ENCODE measurements around the gene CR1L. TPM values are rescaled to one million over a fixed set of nuclear protein-coding genes. Genes with fewer than 3 reads are reported as not detected.
"Not testable (repeated sequence)": the region's sequence is repeated elsewhere in the genome, so short reads cannot be mapped to it uniquely, and the experiment has no call there.

CR1L gene
- total RNA-seq, 1 experiment from 2014 or later: 0.69 TPM

DNA sequence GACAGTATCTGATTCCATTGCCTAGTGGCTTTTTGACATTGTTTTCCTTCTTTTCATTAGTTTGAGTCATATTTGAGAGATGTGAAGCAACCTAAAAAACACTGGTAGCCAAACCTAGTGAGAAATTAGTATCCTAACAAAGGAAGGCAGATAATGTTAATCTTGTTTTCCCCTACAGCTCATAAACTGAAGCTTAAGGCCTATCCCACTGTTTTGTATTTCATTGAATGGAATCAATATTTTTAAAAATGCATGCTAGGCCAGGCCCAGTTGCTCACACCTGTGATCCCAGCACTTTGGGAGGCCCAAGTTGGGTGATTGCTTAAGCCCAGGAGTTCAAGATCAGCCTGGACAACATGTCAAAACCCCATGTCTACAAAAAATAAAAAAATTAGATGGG, 1.2 kb downstream of the CR1L start:
- DNase-seq (ENCODE audit: low read depth): no peak

DNA sequence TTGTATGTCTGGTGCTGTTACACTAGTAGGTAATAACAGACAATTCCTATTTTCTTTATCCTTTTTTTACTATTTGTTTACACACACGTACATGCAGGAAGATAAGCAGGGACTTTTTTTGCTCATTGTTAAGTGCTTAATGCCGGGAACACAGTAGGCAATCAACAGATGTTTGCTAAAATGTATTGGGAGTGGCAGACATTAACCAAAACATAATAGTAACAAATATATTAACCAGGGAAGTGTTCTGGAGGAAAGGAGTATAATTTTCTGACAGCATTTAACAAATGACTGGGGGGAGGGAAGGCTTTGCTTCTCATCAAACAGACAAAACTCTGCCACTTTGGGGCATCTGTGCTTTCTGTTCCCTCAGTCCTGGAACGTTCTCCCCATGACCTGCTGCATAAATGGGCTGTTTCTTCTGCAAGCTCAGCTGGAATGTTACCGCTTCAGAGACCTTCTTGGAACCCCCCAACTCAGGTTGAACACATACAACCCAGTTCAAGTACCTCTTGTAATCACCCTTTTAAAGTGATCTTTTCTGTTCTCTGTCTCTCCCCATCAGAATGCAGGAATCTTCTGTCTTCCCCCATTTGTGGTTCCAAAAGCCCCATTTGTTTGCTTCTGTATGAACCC, 2.1 kb downstream of the CR1L start:
- no peak for DNase-seq (ENCODE audit: low read depth)

DNA sequence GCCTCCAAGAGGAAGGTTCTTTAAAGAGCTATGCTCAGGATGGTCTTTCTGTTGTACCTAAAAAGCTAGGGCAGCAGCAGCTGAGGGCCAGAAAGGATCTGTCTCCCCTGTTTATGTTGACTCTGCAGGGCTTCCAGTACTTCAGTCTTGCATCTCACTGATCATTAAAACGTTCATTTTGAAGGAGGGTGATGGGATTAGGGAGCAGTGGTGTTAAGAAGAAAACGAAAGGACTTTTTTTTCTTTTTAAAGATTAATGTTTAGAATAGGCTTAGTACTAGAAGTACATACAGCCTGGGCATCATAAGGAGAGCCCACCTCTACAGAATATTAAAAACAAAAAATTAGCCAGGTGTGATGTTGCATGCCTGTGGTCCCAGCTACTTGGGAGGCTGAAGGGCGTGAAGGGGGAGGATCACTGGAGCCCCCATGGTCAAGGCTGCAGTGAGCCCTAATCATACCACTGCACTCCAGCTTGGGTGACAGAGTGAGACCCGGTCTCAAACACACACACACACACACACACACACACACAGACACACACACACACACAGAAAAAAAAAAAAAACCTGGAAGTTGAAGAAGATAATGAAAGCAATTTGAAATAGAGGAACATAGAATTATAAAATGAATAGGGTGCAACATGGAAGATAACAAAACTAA, 2.9 kb downstream of the CR1L start:
- DNase-seq (ENCODE audit: low read depth): no peak

DNA sequence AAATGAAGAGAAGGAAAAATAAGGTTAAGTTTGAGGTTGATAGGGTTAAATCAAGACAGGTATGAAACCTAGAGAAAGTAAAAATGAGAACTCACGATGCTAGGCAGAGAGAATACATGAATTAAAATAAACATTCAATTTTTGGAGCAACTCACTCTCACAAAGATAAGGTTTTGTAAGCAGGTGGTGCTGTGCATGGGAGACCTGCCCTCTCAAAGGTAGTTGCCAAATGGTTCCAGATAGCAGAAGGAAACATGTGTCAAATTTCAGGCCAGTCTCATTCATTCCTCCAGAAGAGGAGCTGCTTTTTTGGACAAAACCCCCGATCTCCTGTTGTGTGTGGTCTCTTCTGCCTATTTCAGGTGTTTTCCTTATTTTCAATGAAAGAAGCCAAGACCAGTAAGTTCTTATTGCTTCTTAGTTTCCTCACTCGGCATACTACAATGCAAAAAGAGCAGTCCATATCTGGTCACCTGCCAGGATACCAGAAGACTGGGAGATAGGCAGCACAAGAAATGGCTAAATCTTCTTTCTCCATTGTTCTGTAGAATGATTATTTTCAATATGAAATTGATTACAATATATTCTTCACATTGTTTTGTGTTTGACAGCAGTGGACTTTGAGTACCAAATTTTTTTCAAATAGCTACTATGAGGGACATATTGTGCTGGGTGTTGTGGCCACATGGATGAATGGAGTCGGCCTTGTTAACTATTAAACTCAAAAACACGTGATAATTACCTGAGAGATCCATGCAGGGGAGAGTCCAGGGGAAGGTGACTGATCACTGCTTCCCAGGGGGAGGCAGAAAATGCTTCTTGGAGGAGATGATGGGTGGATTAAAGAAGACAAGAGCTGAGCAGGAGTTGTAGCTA, 3.6 kb downstream of the CR1L start:
- DNase-seq (ENCODE audit: low read depth): no peak

DNA sequence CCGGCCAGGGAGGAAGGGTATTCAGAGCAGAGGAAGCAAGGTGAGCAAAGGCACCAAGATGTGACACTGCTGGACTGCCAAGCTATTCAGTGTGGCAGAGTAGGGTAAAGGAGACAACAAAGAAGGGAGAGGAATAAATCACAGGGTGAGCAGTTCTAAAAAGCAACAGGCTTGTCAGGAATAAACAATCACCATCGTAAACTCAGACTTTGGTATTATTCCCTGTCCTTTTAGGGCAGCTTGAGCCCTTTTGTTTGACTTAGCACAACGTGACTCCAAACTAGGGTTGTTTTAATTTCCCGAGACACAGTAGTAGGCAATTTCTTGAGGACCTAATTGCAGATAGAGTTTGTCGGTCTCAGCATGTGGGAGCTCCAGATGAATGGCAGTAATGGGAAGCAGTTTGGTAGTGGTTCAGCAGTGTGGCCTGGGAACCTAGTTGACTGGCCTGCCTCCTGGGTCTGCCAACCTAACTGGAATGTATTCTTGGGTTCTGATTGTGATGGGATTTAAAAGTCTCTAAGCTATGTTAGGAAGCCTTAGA, 4.3 kb downstream of the CR1L start:
- DNase-seq (ENCODE audit: low read depth): no peak

DNA sequence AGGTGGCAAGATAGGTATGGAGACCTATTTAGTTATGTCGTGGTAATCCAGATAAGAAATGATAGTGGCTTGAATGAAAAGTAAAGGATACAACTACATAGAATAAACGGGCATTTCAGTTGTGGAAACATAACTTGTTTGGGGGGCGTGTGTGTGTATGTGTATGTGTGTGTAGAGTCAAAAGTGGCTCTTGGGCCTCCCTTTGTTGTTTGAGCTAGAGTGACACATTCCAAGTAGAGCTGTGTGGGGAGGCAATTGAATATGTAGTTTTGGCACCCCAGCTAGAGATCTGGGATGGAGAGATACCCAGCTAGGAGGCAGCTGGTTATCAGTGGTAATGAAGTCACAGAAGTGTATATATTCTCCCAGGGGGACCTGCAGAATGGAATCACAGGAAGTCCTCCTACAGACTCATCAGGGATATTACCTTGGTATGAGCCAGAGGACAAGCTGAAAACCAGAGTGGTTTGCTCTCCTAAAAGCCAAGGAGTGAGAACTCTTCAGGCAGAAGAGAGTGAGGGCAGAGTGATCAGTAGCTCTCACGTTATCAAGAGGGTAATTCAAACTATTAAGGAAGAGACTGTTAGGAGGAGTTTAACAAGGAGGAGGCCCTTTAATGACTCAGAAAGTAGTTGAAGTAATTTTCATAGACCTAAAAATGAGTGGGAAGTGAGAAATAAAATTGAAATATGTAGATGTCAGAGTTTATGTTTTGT, 5.1 kb downstream of the CR1L start:
- DNase-seq (ENCODE audit: low read depth): no peak

DNA sequence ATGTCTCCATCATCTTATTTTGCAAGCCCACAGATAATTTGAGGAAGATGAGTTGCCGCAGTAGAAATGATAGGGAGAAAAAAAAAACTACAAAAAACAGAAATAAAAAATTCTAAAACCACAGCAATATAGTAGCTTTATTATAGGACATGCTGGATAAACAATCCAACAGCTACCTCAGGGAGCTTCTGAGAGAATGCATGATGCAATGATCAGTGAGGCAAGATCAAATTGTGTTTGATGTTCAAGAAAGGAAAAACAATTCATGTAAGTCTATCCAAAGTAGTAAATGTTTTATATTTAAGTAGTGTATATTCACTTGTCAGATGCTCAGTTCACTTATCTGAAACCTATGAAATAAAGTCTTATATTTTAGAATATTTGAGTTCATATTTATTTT, 6.7 kb downstream of the CR1L start:
- DNase-seq (ENCODE audit: low read depth): no peak

DNA sequence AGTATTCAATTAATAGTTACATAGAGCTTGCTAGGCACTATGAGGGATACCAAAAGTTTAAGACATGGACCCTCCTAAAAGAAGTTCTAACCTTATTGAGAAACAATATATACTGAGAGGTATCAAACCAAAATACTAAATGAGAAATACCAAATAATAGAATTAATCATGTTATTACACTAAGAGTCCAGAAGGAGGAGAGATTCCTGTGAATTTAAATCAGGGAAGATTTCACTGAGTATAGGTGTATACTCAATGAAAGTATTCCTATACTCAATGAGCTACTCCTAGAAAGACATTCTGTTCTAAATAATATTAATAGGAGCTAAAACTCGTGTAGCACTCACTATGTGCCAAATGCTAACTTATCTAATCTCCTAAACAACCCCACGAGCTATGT, 9.4 kb downstream of the CR1L start:
- no peak for DNase-seq (ENCODE audit: low read depth)

DNA sequence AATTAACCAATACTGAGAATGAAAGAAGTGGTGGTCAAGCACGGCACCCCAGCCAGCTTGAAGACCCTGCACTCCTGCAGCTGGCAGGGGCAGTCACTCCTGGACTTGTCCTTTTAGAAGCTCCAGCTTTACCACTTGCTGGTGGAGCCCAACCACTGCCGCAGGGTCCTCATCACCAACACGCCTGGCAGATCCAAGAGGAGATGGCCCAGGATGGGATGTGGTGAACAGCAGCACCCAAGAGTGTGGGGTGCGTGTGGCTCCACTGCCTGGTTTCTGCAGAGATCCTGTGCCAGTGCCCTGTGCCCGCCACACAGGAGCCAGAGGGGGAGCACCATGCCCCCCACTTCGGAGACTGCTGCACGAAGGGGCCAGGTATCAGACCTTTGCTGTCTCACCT, 13.5 kb downstream of the CR1L start:
- no peak for DNase-seq (ENCODE audit: low read depth)

DNA sequence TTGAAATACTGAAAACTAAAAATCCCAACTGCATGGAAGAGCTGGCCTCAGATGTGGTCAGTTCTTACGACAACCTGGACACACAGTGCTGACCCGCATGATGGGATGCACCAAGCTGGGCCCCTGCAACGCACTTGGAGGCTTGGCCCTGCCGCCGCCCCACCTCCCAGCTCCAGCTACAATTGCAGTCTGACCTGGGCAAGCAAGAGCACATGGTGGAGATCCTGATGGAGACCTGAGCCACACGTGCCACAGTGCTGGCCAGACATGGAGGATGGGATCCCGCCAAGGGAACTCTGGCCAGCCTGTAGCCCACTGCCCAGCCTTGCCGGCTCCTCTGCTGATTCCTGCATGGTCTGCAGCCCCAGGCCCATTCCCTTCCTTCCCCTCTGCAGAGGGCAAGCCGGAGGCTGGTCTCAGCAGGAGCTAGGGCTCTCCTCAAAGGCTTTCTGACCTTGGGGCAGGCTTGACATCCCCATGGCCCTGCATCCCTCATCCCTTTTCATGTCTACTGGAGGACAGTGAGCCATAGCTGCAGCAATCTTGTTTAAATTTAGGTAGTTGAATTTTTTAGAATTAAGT, 14.1 kb downstream of the CR1L start:
- no peak for DNase-seq (ENCODE audit: low read depth)

DNA sequence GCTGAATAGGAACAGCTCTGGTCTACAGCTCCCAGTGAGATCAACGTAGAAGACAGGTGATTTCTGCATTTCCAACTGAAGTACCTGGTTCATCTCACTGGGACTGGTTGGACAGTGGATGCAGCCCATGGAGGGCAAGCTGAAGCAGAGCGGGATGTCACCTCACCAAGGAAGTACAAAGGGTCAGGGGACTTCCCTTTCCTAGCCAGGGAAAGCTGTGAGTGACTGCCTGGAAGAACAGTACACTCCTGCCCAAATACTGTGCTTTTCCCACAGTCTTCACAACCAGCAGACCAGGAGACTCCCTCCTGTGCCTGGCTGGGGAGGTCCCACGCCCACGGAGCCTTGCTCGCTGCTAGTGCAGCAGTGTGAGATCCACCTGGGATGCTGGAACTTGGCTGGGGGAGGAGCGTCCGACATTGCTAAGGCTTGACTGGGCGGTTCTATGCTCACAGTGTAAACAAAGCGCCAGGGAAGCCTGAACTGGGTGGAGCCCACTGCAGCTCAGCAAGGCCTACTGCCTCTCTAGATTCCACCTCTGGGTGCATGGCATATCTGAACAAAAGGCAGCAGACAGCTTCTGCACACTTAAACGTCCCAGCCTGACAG, 14.7 kb downstream of the CR1L start:
- DNase-seq (ENCODE audit: low read depth): peak; percentile 38

DNA sequence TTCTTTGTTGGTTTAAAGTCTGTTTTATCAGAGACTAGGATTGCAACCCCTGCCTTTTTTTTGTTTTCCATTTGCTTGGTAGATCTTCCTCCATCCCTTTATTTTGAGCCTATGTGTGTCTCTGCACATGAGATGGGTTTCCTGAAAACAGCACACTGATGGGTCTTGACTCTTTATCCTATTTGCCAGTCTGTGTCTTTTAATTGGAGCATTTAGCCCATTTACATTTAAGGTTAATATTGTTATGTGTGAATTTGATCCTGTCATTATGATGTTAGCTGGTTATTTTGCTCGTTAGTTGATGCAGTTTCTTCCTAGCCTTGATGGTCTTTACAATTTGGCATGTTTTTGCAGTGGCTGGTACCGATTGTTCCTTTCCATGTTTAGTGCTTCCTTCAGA, 16.5 kb downstream of the CR1L start:
- DNase-seq (ENCODE audit: low read depth): not testable (repeated sequence)

DNA sequence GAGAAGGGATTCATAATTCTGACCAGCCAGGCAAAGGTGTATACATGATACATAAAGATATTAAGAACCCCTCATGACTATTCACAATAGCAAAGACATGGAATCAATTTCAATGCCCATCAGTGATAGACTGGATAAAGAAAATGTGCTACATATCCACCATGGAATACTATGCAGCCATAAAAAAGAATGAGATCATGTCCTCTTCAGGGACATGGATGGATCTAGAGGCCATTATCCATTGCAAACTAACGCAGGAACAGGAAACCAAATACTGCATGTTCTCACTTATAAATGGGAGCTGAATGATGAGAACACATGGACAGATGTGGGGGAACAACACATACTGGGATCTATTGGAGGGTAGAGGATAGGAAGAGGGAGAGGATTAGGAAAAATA, 21.4 kb downstream of the CR1L start:
- DNase-seq (ENCODE audit: low read depth): no peak

DNA sequence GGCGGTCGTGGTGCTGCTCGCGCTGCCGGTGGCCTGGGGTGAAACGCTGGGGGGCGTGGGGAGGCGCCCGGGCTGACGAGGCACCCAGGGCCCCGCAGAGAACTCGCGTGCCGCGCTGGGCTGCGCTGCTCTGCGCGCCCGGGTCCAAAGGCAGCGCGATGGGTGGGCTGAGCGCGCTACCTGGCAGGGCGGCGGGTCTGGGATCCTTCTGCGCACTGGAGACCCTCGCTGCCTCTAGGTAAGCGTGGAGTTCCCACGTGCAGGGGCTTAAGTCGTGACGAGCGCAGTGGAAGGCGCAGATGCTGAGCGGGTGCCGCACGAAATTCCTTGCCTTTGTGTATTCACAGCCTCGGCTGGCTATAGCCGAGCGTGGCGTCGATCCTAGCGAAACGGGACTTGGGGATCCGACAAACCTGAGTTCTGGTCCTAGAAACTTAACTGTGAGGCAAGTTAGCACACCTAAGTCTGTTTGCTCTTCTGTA, 24.6 kb downstream of the CR1L start:
- DNase-seq (ENCODE audit: low read depth): no peak

DNA sequence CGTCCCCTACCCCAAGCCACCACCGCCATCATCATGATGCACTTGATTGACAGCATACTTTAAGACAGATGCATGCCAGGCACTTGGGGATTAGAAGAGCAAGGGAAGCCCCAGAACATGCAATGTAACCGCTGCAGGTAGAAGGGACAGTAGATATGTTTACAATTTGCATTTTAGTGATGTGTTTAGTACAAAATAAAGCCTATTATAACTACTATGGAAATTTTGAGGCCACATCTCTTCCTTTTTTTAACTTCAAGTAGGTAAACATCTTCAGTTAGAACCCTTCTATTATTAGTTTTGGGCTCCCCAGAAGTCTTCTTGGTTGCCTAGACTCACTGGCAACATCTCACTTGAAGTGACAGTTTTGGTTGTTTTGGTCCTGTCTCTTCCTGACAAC, 25.3 kb downstream of the CR1L start:
- DNase-seq (ENCODE audit: low read depth): no peak

DNA sequence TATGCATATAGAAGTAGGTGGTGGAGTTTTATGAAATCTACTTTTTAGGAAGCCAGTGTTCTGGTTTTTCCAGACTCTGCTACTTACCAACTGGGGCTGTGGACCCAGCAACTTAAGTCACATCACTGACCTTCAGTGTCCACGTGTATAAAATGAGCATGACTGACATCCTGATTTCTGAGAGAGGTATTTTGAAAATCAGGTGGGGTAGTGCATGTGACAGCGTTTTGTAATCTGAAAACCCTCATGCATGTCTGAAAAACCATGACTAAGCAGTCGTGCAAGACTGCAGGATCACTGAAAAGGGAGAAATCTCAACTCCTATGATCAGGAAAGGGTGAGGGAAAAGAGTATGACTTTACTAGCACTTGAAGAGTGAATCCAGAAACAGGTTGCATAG, 26.1 kb downstream of the CR1L start:
- no peak for DNase-seq (ENCODE audit: low read depth)

DNA sequence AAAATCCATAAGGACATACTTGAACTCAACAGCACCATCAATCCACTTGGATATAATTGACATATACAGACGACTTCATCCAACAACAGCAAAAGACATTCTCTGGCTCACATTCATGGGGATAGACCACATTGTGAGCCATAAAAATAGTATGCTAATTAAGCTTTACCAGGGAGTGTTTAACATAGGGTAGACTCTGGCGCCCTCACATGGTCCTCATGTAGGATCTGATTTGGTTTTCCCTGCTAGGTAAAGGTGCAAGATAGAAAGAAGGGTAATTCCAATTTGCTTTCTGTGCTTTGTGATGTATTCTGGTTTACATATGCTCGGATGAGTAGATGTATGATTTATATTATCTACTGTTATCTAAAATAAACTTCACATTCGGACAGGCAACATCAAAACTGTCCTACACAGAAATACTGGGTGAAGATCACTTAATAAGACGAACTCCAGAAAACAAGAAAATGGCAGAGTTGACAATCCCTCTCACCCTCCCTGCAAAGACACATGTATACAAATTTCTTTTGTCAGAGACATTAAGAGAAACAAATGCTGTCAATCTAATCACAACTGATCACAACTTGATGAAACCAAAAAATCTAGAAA, 27.7 kb downstream of the CR1L start:
- DNase-seq (ENCODE audit: low read depth): peak; percentile 68

DNA sequence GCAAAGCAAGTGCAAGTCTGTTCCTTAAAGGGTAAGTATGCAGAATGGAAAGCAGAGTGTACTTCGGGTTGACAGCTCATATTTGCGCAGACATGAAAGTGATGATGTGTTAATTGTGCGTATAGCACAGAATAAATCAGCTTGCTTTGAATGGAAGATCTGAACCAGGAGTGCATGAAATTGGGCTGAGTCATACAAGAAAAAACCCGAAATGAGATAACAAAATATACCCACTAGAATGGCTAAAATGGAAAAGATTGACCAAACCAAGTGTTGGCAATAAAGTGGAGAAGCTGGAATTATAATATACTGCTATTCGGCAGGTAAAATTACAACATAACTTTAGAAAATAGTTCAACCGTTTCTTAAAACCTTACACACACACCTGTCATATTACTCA, 28.5 kb downstream of the CR1L start:
- DNase-seq (ENCODE audit: low read depth): peak; percentile 28

DNA sequence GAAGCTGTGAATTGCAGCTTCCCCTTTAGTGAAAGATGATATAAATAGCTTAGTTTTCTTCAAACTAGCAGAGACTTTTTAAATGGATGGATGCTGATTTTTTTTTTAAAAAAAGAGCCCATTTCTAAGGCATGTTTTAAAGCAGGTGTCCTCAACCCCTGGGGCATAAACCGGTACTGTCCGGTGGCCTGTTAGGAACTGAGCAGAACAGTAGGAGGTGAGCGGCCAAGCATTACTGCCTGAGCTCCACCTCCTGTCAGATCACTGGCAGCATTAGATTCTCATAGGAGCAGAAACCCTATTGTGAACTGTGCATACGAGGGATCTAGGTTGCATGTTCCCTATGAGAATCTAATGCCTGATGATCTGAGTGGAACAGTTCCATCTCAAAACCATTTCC, 31.2 kb downstream of the CR1L start:
- DNase-seq (ENCODE audit: low read depth): no peak

DNA sequence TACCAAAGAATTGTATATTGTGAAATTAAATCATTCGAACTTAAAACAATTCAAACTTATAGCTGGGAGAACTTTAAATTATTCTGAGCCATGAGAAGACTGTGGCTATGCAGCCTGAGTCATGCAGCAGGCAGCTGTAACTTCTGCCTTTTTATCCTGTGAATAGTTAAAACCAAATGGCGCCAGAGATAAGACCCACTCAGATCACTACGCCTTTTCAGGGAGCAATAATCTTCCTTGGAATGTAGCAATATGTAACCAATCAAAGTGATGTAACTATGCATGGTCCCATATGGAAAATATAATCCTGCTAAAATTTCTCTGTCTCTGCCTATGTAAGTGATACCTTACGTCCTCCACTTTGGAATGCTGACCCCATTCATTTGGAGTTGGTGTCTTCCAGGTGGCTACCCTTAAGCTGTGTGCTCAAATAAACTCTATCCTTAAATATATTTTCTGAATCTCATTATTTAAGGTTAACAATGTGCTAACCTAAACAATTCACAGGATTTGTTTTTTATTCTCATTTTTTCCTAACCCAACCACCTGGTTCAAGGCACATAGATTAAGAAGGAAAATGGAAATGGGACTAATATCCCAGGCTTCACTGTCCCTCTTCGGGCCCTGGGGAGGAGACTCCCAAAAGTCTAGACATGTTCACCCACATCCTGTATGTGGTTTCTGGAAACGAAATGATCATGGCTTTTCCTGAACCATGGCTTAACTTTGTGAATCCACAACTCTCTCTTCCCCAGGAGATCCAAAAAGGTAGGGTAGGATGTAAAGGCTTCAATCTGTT, 35.9 kb downstream of the CR1L start:
- DNase-seq (ENCODE audit: low read depth): peak; percentile 72

Data from Daoy (cell line).